ENCODE data around the gene MORC4. TPM values are rescaled to one million over a fixed set of nuclear protein-coding genes. Genes with fewer than 3 reads are reported as not detected.

MORC4 gene
- total RNA-seq, 1 experiment from 2014 or later, result 24.8 TPM

GRCh38 chrX:106891762-106892460 is 108.1 kb downstream of the MORC4 start:
- no peaks in the 10 kb centered on the region for H3K9me3 ChIP-seq (ENCODE audit: low read length)
- no peaks in the 10 kb centered on the region for H3K27me3 ChIP-seq (ENCODE audit: low read length)
- DNase-seq (peak; percentile 68), ATAC-seq (no peak)
- H3F3A ChIP-seq (ENCODE audit: low read length, unreplicated experiment), result peaks cover 6% of the 10 kb centered on the region
- 0 out of 2 replicates have a peak overlapping the region, but pooled peaks have one; percentile 24 for H2AFZ ChIP-seq (ENCODE audit: low read length)
- no peaks in the 10 kb centered on the region for H3K9me2 ChIP-seq (replicated peaks; ENCODE audit: low read length)
- H4K20me1 ChIP-seq (ENCODE audit: low read length), result no peaks in the 10 kb centered on the region
- intact Hi-C loops (cut with micrococcal nuclease), result loop anchor here (10.0 kb wide), 1 partner anchor 1003 kb away; no protein-coding TSS in a partner anchor
- TF ChIP-seq EZH2phosphoT487 (IDR thresholded peaks at IDR 0.05; ENCODE audit: borderline replicate concordance, low read length) (no peak), CTCF (conservative IDR thresholded peaks at IDR 0.05; ENCODE audit: low read depth, low read length) (no peak), EZH2 (IDR thresholded peaks at IDR 0.05; ENCODE audit: low read length, unreplicated experiment) (no peak)
- H3K27ac ChIP-seq (ENCODE audit: low read length), result no peak overlapping the region
- no peak overlapping the region for H3K9ac ChIP-seq (ENCODE audit: low read length)
- ChIA-PET CTCF (interaction anchor here (1.6 kb wide), 1 partner anchor 68 kb away, joined by 4 read pairs; no protein-coding TSS in a partner anchor), POLR2A (ENCODE audit: unreplicated experiment) (interaction anchor here (0.7 kb wide), 1 partner anchor 59 kb away, joined by 4 read pairs; no protein-coding TSS in a partner anchor)
- H3K36me3 ChIP-seq (ENCODE audit: low read depth, low read length), result no peaks in the 10 kb centered on the region
- peaks cover 31% of the 10 kb centered on the region for H3K4me1 ChIP-seq (ENCODE audit: insufficient read depth, low read length)
- no peak overlapping the region for H3K4me3 ChIP-seq (ENCODE audit: low read length)
- H3K79me2 ChIP-seq (ENCODE audit: low read length), result no peaks in the 10 kb centered on the region
- BruUV-seq (replicated peaks), result no TSS peak
- peak overlapping the region; percentile 31; the same call in 1 of the 2 replicates for H3K4me2 ChIP-seq (ENCODE audit: low read length)

Other genes with a start within 250 kb of the MORC4 start
- gene TBC1D8B, start 197.5 kb downstream of the MORC4 start, total RNA-seq (2014; rRNA removed), result 1.0 and 1.8 TPM in 2 replicates
- gene RIPPLY1, start 96.9 kb downstream of the MORC4 start, total RNA-seq (2014; rRNA removed), result not detected in 2 replicates
- not detected in 2 replicates for gene CLDN2, start 79.8 kb downstream of the MORC4 start, total RNA-seq (2014; rRNA removed)
- 12.8 and 14.2 TPM in 2 replicates for gene RBM41, start 118.6 kb upstream of the MORC4 start, total RNA-seq (2014; rRNA removed)
- gene NUP62CL, start 206.2 kb upstream of the MORC4 start, total RNA-seq (2014; rRNA removed), result 4.8 and 9.9 TPM in 2 replicates
- not detected in 2 replicates for gene DNAAF6, start 206.4 kb upstream of the MORC4 start, total RNA-seq (2014; rRNA removed)